Fibroblast of gingiva (primary cell): Measurements from ENCODE around the gene LIG3.
"Not testable (repeated sequence)": the region's sequence is repeated elsewhere in the genome, so short reads cannot be mapped to it uniquely, and the experiment has no call there.

Source experiments
- DNase-seq: peaks from one replicate; pipeline ENCODE4 v3.0.0-alpha.2; 2011; ENCODE audit warnings: low read depth

LIG3 gene

DNA sequence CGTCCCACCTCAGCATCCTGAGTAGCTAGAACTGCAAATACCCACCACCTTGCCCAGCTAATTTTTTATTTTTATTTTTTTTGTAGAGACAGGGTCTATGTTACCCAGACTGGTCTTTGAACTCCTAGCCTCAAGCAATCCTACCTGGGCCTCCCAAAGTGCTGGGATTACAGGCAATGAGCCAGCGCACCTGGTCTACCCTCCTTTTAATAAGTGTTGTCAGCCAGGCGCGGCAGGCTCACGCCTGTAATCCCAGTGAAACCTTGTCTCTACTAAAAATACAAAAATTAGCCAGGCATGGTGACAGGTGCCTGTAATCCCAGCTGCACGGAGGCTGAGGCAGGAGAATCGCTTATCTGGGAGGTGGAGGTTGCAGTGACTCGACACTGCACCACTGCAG lies 63.9 kb downstream of the LIG3 start:
- no peak for DNase-seq

- DNase-seq: not testable (repeated sequence)
Measured at GRCh38 chr17:35045458-35045979, 65.2 kb downstream of the LIG3 start.

DNA sequence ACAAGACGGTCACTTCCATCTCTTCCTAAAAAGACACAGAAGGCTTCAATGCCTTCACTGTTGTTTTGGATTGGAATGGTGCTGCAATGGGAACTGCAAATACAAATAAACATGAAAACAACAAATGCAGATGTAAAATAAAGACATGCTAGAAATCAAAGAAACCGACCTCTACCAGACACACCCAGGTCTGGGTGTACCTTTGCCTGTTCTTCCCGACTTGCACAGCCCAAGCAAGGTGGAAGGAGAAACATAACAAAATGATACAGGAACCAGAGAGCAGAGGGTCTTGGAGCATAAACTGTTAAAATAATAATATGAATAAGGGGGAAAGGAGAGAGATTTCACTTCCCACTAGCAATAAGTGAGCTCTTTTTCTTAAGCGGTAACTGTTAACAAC lies 65.9 kb downstream of the LIG3 start:
- DNase-seq: no peak

DNA sequence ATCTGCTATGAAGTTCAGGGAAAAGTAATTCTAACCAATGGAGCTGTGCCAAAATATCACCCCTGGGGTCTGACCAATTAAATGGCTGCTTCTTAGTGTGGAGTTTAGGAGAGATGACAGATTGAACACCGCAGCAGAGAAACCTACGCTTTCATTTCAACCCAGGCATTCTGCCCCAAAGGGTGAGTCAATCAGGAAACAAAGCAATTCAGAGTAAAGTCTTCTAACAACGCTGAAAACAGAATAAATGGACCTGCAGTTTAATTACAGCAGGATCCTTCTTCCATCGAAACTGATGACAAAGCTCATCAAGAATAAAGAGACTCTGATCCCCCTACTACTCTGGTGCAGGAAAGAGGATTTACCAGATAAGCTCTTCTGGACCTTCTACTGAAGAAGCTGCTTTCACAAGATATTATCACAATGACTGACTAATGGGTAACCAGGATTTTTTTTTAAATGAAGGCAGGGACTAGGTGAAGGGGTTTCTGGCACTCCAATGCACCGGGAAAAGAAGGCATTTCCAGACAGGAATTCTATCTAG lies 66.5 kb downstream of the LIG3 start:
- no peak for DNase-seq

- DNase-seq: no peak
Measured at GRCh38 chr17:35048685-35049379, 68.5 kb downstream of the LIG3 start.

DNA sequence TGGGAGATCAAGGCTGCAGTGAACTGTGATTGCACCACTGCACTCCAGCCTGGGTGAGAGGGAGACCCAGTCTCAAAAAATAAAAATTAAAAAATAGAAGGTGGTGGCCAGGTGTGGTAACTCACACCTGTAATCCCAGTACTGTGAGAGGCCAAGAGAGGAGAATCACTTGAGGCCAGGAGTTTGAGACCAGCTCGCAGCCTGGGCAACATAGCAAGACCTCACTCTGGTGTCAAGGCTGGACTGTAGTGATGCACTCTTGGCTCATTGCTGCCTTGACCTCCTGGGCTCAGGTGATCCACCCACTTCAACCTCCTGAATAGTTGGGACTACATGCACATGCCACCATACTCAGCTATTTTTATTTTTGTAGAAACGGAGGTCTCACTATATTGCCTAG lies 69.9 kb downstream of the LIG3 start:
- no peak for DNase-seq

DNA sequence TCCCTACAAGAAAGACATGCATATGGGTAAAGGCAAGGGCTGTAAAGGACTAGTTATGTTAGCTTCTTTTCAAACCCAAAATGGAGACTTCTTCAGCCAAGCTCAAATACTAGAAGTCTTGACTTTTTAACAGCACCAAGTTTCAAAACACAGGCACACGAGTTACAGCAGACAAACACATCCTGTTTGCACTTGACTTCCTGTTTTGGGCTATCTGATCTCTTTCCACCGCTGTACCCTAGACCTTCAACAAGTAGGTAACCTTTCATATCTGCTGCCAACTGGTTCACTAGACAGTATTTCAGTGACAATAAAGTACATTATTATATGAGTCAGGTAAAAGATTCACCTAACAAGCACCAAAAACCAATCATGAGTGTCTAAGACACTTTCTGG lies 70.9 kb downstream of the LIG3 start:
- DNase-seq: no peak

GRCh38 chr17:35051579-35052240 lies 71.4 kb downstream of the LIG3 start:
- no peak for DNase-seq

DNA sequence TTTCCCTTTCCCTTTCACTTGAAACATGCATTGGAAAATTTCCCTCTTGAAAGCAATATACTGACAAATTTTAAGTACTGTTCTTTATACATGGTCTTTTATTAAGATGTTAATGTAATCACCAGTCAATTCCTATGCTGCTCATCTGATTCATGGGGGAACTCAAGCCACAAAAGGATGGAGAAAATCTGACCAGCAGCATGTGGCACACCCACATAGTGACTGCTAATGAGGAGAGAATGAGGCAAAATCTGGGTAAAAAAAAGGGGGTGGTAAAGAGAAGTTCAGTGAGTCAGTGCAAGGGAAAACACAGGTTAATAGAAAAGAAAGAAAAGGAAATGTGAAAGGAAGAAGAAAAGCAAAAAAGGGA lies 71.9 kb downstream of the LIG3 start:
- DNase-seq: no peak

GRCh38 chr17:35052780-35053179 lies 72.5 kb downstream of the LIG3 start:
- DNase-seq: no peak

GRCh38 chr17:35053204-35053603 lies 72.9 kb downstream of the LIG3 start:
- no peak for DNase-seq

- DNase-seq: no peak
Measured at GRCh38 chr17:35056013-35056412, 75.7 kb downstream of the LIG3 start.

DNA sequence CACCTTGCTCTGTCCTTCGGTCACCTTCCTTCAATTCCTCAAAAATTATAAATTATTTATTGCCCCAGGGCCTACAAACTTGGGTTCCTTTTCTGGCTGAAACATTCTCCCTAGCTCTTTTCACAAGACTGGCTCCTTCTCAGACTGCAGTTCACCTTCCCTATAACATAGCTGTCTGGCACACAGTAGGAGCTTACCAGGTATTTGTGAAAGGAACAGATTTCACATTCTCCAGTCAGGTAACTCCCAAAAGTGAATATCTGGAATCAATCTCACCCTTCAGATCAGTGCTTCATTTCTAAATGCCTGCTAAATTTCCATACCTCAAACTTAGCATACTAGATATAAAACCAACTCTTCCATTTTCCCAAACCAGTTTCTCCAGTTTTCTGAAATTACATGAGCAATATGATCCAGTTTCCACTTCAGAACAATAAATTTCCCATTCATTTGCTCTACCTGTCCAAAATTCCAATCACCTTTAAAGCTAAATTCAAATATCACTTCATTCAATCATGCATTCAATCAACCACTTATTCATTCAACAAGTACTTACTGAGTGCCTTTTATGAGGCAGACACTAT lies 77.1 kb downstream of the LIG3 start:
- DNase-seq: no peak
